Anterior cingulate cortex (tissue), 58 donors: ENCODE data around the gene PTPRH.
A peak's percentile ranks its signal among the peaks of the same experiment; 100 is the strongest.
"Not testable (repeated sequence)": the region's sequence is repeated elsewhere in the genome, so short reads cannot be mapped to it uniquely, and the experiment has no call there.

Experiments
- DNase-seq, 58 donors: peaks; one replicate each; lab custom pipeline; 2025; lab: John Stamatoyannopoulos, UW

The PTPRH gene

DNA sequence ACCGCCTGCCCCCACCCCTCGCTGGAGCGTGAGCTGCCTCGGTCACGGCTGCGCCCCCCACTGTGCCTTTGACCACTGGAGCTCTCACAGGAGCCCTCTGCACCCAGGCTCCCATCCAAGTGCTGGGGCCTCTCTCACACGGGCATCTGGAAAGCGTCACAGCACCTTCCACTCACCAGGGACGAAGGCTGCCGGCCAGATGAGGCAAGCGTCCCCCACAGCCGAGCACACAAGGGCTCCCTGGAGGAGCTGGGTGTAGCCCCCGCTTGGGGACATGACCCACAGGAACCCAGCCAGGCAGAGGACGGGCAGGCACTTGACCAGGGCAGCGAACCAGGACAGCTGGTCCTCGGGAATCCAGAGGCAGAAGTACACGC lies 18.7 kb upstream of the PTPRH start:
- no peak for DNase-seq

DNA sequence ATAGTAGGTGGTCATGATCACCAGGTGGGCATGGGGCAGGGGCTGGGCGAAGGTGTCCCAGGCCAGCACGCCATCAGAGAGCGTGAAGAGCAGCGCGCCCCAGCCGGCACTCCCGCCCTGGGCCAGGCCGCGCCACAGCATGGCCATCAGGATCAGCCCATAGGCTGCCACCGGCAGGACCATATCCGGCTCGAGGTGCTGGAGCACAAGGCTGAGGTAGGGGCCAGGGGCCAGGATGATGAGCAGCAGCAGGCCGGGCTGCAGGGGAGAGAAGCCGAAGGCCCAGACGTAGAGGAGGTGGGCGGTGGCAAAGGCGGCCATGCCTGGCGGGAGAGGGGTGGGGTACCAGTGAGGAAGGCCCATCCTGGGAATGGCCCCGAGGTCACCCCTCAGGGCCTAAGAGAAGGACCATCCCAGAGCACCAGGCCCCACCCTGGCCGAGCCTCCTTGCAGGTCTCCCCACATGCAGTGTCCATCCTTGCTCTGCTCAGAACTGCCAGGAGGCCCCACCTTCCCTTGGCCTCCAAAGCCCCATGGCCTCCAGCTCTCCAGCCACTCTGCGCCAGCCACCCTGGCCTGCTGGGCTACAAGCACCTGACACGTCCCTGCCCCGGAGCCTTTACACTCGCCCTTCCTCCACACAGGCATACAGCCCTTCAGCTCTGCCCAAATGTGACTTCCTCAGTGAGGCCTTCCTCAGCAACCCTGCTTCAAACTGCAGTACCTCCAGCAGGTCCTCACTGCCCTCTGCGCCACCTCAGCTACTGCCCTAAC lies 18.1 kb upstream of the PTPRH start:
- no peak for DNase-seq

DNA sequence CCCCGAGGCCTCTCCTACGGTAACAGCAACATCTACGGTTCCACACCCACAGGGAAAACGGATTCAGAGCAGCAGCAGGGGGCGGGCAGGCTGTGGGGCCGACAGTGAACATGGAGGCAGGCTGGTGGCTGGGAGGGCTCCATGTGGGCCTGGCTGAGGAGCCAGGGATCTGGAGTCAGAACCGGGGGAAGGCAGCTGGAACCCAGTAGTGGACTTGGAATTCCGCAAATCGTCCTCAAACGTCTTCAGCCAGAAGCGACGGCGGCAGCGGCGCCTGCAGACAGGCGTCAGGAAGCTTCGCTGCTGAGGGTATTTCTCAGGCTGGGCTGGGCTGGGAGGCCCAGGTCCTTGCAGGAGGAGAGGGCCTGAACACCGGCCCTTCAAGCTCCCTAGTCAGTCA lies 17.5 kb upstream of the PTPRH start:
- peak in 1 of 58 donors; percentile 3 for DNase-seq

DNA sequence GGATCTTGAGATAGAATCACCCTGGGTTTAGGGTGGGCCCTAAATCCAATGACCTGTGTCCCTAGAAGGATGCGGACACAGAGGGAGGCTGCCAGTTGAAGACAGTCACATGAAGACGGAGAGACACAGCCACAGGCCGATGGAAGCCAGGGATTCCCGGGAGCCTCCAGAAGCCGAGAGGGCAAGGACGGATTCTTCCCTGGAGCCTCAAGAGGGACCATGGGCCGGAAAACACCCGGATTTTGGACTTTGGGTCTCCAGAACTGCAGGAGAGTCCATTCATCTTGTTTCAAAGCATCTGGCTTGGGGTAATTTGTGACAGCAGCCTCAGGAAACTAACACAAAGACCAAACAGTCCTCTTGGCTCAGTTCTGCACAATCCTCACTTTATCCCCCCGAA lies 17.0 kb upstream of the PTPRH start:
- DNase-seq, result no peak

DNA sequence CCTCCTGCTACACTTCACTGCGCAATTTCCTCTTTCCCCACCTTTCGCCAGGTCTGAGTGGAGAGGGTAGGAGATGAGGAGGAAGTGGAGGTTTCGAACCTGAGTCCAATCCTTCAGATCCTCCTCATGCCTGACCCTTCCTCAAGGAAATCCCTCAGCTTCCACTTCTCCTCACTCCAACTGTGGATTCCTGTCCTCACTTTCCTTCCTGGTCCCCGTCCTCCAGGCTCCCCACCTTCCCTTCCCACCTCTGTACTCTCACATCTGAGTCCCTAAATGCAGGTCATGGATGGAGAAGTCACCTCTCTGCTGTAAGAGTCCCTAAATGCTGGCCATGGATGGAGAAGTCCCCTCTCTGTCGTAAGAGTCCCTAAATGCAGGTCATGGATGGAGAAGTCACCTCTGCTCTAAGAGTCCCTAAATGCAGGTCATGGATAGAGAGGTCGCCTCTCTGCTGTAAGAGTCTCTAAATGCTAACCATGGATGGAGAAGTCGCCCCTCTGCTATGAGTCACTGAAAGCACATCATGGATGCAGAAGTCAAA lies 16.2 kb upstream of the PTPRH start:
- no peak for DNase-seq

DNA sequence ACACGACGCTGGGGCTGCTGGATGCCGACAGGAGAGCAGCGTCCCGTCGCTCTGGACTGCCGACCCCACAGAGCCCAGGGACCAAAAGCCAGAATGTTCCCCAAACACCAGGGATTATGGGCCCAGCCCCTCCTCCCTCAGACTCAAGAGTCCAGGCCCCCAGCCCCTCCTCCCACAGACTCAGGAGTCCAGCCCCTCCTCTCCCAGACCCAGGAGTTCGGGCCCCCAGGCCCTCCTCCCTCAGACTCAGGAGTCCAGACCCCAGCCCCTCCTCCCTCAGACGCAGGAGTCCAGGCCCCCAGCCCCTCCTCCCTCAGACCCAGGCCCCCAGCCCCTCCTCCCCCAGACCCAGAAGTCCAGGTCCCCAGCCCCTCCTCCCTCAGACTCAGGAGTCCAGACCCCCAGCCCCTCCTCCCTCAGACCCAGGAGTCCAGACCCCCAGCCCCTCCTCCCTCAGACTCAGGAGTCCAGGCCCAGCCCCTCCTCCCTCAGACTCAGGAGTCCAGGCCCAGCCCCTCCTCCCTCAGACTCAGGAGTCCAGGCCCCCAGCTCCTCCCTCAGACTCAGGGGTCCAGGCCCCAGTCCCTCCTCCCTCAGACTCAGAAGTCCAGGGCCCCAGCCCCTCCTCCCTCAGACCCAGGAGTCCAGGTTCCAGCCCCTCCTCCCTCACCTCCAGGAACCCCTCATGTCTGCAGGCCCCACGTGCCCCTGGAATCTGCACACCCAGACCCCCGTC lies 15.5 kb upstream of the PTPRH start:
- DNase-seq, result not testable (repeated sequence)

DNA sequence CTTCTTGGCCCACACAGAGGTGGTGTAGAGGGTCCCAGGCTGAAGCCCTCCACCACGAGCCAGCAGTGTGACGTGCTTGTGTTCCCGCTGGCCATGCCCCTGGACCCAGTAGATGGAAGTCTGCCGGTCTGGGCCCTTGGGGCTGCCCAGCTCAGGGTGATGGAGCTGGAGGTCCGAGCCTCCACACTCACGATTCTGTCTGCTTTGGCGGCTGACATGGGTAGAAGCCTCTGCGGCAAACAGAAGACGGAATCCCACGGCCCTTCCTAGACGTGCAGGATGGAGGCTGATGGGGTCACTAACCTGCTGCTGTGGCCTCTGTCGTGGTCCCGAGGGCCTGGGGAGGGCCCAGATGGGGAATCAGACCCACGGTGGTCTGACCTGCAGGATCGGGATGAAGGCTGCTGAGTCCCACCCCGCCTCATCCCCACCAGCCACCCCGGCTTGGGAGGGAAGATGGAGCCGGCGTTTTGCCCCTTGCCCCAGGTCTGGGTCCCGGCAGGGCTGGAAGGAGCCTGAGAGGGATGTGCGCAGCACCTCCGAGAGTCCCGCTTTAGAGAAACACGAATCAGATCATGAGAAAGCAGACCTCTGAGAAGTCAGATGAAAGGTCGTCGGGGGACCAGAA lies 14.9 kb upstream of the PTPRH start:
- no peak for DNase-seq

DNA sequence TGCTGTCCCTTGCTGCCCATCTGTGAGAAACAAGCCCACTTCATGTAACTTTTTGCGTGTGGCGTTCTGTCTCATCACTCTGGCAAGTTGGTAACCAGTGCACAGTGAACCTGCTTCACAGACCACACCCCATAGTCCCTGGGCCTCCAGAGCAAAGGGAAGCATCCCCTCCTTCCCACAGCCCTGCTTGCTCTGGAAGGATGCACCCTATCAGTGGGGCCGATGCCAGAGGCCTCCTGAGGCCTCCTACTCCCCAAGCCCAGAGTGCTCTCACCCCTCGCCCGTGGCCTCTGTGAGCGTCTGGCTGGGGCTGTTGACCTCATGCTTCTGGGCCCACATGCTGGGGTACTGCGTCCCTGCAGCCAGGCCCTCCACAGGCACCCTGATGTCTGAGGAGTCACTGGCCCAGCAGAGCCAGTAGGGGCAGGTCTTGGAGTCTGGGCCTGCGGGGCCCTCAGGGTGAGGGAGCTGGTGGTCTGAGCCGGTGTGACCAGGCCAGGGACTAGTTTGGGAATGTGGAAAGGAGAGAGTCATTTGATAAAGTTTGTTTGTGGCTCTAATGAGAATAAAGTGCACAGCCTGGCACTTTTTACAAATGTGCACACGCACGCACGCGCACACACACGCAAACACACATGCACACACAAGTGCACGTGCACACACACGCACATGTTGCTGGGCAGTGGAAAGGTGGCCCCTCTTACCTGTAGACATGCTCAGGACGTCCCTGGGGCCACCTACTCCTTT lies 14.2 kb upstream of the PTPRH start:
- no peak for DNase-seq

DNA sequence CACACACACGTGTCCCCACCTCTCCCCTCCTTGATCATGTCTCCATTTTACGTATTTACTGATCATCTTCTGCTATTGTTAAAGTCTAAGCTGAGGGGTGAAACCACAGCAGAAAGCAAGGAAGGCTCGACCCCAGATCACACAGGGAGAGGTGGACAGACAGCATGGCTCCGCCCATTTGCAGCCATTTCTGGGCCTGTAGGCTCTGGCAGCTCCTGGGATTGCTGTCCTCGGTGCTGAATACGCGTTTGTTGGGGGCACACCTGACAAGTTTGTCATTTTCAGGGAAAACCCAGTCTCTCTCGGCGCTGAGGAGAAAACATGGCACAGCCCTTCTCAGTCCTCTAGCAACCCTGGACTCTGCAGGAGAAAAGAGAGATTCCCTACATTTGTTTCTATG lies 11.2 kb upstream of the PTPRH start:
- DNase-seq, result no peak

DNA sequence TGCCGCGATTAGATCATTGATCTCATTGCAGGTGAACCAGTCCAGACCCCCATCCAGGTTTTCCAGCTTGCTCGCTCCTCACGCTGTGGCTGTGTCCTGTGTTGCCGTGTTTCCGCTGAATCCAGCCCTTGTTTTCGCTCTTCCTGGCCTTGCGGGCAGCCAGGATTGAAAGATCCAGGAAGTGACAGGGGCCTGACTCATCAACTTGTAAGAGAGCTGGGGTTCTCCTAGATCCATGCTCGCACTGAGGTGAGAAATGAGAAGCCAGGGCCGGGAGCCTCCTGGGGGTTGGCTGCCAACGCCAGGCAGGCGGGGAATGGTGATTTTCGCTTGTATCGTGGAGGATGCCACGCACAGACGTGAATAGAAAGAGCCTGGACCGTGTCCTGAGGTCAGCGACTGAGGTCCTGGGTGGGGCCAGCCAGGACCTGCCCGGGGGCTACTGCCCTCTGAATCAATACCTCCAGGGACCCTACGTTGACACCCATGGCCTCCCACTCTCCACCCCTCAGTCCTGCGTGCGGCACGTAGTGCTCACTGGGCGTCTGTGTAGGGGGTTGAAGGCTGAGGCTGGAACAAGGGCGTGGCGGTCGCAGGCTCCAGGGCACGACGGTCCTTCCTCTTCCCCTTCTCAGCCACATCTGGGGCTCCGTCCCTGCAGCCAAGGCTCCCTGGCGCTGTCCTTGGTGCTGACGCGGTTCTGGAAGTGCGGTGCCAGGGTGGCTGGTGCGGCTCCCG lies 7.3 kb upstream of the PTPRH start:
- DNase-seq, result peak; percentile 4 to 94 (median 74)

DNA sequence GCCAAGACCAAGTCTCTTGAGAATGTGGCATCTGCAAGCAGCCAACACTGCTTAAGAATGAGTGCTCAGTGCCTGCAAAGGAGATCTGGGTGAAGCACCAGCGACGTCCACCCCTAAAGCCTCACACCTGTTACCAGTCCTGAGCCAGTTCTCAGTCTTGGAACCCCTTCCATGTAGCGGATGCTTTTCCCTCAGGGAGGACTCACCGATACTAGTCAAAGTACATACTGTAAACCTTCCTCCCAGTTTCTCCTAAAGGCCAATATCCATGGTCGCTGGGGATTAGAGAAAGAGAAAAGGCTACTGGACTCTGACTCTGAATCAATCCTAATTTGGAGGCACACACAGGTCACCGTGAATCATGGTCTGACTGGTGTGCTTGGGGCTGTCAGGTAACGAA lies 4.2 kb upstream of the PTPRH start:
- no peak for DNase-seq

DNA sequence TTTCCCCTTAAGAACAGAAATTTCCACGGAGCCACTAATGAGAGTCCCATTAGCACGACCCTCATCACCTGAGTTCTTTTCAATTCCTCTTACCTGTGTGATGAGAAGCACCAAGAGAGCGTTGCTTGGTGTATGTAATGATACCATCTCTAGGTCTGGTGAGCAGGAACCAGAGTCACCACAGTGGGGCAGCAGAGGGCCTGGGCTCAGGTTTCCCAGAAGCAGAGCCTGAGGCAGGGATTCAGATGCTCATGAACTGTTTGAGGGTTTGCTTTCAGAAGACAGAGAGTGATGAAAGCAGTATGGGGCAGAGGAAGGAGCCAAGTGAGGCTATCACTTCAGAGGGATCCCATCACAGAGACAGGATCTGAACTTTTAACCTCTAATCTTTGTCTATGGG lies 3.1 kb upstream of the PTPRH start:
- no peak for DNase-seq

DNA sequence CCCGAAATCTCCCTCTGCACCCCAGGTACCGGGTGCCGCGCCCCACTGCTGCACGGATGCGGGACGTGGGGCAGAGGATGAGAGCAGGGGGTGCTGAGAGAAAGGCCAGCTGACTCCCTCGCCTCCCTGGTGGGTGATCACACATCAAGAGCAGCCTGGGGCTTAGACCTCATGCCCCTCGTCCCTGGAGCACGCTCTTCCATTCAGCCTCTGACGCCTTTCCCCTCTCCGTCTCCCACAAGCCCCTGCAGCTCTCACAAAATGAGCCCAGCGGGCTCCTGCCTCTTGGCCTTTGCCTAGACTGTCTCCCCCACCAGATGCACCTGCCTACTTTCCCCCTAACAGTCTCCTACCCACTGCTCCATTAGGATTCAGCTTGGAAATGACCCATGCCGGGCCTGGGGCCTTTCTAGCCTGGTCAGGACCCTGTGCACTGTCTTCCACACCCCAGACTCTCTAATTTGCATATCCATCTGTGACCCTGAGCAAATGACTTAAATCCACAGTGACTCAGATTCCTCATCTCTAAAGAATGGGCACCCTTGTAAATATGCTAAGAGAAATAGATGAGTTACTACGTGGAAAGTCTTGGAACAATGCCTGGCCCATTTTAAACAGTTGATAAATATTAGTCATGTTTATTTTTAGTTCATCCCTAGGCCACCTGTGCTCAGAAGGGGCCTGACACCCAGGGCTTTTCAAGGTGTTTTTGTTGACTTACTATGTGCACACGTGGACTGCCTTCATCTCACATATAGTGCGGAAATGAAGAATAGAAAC lies 582 bp upstream of the PTPRH start:
- no peak for DNase-seq

DNA sequence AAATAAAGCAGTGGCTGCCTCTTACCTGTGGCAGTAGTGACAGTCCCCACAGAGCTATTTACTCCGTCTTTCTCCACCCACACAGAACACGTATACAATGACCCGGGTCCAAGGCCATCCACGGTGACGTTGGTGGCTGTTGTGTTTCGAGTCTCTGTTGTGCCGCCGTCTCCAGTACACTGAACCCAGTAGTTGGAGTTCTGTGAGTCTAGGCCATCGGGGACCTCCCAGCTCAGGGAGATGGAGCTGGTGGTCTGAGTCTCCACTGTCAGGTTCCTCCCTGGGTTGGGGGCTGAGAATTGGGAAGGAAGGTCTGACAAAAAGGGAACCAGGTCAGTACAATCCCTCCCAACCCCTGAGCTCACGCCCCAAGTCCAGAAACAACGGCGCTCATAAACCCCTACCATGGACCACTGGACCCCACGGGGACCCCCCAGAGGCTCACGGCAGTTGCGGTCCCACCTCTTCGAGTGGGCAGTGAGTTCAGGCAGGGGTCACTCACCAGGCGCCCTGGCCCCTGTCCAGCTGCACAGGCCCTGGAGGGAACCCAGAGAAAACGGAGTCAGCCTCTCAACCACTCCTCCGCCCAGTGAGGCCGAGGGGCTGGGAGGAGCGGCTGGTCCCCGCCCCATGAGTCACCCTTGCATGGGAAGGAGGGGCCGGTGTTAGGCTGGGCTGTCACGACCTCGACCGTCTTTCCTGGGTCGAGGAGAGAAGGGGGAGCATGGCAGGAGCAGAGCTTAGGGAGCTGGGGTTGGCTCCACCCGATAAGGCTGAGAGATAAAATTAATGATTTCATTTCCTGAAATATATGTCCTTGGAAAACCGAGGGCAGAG lies 2.4 kb downstream of the PTPRH start:
- peak in 35 of 58 donors; percentile 4 to 79 (median 36) for DNase-seq

DNA sequence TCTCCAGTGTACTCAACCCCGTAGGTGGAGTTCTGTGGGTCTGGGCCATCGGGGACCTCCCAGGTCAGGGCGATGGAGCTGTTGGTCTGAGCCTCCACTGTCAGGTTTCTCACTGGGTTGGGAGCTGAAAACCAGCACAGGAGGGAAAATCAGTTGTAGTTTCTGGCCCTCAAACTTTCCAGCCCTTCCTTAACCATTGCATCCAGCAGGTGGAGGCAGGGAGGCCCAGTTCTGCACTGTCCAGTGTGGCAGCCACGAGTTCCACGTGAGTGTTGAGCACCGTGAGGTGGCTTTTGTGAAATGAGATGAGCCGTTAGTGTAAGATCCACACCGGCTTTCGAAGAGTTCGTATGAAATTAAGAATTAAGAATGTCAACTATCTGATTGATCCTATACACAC lies 7.1 kb downstream of the PTPRH start:
- DNase-seq, result peak in 1 of 58 donors; percentile 2

DNA sequence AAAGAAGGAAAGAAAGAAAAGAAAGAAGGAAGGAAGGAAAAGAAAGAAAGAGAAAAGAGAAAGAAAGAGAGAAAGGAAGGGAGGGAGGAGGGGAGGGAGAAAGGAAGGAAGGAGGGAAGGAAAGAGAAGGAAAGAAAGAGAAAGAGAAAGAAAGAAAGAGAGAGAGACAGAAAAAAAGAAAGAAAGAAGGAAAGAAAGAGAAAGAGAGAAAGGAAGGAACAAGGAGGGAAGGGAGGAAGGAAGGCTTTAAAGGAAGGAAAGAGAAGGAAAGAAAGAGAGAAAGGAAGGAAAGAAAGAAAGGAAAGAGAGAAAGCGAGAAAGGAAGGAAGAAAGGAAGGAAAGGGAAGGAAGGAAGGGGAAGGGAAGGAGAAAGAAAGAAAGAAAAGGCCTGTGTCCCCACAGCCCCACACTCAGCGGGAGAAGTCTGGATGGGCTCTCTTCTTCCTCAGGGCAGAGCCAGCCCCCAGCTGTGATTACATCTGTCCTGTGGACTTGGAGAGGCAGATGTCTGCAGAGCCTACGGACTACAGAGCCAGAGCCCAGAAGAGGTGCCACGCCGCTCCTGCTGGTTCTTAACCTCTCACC lies 9.6 kb downstream of the PTPRH start:
- no peak for DNase-seq

DNA sequence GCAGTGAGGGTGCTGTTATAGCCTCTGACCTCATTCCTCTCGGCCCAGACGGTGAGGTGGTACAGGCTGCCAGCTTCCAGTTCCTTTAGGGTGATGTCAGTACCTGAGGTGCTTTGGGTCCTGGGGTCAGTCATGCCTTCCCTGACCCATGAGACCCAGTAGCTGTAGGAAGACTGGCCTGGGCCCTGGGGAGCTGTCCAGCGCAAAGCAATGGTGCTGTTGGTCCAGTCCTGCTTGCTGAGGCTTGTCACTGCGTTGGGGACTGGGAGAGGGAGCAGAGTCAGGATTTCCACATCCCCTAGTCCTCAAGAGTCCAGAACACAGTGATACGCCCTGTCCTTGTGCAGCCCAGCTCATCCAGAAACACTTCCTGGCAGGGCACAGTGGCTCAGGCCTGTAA lies 10.7 kb downstream of the PTPRH start:
- DNase-seq, result no peak

DNA sequence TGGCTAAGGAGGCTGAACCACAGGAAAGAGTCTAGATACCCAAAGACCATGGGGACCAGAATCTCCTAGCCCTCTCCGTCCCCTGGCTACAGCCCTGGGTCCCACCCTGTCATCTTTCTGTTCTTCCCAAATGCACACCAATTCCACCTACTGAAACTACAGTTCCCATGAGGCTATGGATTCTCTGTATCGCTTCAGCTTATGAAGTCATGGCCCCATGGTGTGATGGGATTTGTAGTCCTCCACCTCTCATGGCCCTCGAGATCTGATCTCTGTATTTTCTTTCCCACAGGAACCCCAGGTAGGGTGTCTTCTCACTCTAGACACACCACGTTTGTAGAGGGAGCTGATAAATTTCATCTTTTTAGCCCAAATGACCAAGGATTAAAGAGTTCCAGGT lies 11.8 kb downstream of the PTPRH start:
- DNase-seq, result peak in 1 of 58 donors; percentile 14
